Ascending aorta (tissue), 2 donors: ENCODE results near the gene DIAPH2. TPM values are rescaled to one million over a fixed set of nuclear protein-coding genes. Genes with fewer than 3 reads are reported as not detected.

Source experiments
- DNase-seq, 2 donors: peaks; one replicate each; pipeline ENCODE4 v3.0.0-alpha.2; 2019; ENCODE audit warnings: low spot score in 2 of 2
- H3K27ac ChIP-seq, 2 donors: fragments of 200-600 bp; sonication (generic); one replicate each; pipeline ENCODE4 v1.5.1; 2016 to 2017; ENCODE audit warnings: mild to moderate bottlenecking in 1 of 2
- H3K27me3 ChIP-seq: fragments of 200-600 bp; sonication (generic); one replicate; pipeline ENCODE4 v1.5.1; 2017
- H3K36me3 ChIP-seq, 2 donors: fragments of 200-600 bp; sonication (generic); one replicate each; pipeline ENCODE4 v1.5.1; 2016
- H3K4me1 ChIP-seq, 2 donors: fragments of 200-600 bp; sonication (generic); one replicate each; pipeline ENCODE4 v1.5.1; 2016 to 2017; ENCODE audit warnings: mild to moderate bottlenecking in 1 of 2
- H3K4me3 ChIP-seq, 2 donors: fragments of 200-600 bp; sonication (generic); one replicate each; pipeline ENCODE4 v1.5.1; 2016 to 2017; ENCODE audit warnings: mild to moderate bottlenecking in 1 of 2
- H3K9me3 ChIP-seq, 2 donors: fragments of 200-600 bp; sonication (generic); one replicate each; pipeline ENCODE4 v1.5.1; 2016
- intact Hi-C: fragments of 100-400 bp; cut with DNase I; formaldehyde crosslinking; loops from one replicate; pipeline ENCODE4 v1.15.1; 2023
- total RNA-seq: library from RNA; depleted of rRNA; stranded (reverse); fragments of >200 nt; gene quantifications from one replicate; pipeline ENCODE4 v1.1.0, GENCODE V29; 2016
- TF ChIP-seq, protein P1 (sequence below), 3 experiments: fragments of 200-600 bp in 2 of 3; fragments of 450-650 bp in 1 of 3; sonication (generic) in 2 of 3; IDR thresholded peaks; one replicate each; pipeline ENCODE4 v1.5.1; 2016 to 2019; ENCODE audit warnings: antibody characterized with exemption in 3 of 3, mild to moderate bottlenecking in 1 of 3, moderate library complexity in 1 of 3

The DIAPH2 gene
- total RNA-seq, 1 donor from 2014 or later, result 27.9 TPM

DNA sequence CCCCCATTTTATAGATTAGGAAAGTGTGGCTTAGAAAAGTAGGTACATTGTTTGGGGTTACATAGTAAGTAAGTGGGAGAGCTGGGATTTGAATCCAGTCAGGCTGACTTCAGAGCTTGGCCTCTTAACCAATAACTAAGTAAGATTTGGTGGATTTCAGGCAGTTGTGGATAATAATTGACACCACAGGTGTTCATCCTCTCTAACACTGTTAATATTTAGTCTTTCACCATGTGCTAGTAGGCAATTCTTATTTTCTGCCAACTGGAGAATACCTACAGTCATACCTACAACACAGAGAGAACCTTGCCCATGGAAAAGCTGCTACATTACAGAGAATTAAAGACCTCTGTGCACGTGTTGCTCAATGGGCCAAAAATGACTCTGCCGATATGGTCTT is 89.5 kb downstream of the DIAPH2 start:
- H3K27ac ChIP-seq, result no peak overlapping the region
- H3K4me3 ChIP-seq, result no peak overlapping the region
- no peaks in the 10 kb centered on the region for H3K4me1 ChIP-seq
- no peak for DNase-seq
- intact Hi-C loops, result no loop called here
- TF ChIP-seq, protein P1, sequence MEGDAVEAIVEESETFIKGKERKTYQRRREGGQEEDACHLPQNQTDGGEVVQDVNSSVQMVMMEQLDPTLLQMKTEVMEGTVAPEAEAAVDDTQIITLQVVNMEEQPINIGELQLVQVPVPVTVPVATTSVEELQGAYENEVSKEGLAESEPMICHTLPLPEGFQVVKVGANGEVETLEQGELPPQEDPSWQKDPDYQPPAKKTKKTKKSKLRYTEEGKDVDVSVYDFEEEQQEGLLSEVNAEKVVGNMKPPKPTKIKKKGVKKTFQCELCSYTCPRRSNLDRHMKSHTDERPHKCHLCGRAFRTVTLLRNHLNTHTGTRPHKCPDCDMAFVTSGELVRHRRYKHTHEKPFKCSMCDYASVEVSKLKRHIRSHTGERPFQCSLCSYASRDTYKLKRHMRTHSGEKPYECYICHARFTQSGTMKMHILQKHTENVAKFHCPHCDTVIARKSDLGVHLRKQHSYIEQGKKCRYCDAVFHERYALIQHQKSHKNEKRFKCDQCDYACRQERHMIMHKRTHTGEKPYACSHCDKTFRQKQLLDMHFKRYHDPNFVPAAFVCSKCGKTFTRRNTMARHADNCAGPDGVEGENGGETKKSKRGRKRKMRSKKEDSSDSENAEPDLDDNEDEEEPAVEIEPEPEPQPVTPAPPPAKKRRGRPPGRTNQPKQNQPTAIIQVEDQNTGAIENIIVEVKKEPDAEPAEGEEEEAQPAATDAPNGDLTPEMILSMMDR (IDR thresholded peaks at IDR 0.05), result no peak
- H3K27me3 ChIP-seq, result no peaks in the 10 kb centered on the region
- H3K36me3 ChIP-seq, result no peaks in the 10 kb centered on the region
- H3K9me3 ChIP-seq, result no peaks in the 10 kb centered on the region

DNA sequence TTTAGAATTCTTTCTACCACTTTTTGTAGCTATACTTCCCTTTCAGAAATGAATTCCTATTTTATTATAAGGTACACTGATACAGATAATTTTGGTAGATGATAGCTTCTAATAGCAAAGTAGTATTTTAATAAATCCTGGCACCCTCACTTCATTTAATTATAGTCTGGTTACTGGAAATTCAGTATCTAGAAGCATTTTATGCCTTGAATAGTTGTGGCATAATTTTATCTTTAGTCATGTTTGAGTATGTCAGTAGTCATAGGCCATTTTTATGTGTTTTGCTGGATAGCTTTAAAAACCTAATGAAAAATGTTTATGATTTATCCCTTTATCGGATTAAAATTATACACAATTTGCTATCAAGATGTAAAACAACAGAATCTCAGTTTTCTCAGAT is 92.3 kb downstream of the DIAPH2 start:
- H3K4me1 ChIP-seq, result no peaks in the 10 kb centered on the region
- TF ChIP-seq, protein P1 (IDR thresholded peaks at IDR 0.05), result no peak
- H3K36me3 ChIP-seq, result no peaks in the 10 kb centered on the region
- no peak for DNase-seq
- H3K4me3 ChIP-seq, result no peak overlapping the region
- no peaks in the 10 kb centered on the region for H3K9me3 ChIP-seq
- no peaks in the 10 kb centered on the region for H3K27me3 ChIP-seq
- no peak overlapping the region for H3K27ac ChIP-seq
- intact Hi-C loops, result no loop called here

DNA sequence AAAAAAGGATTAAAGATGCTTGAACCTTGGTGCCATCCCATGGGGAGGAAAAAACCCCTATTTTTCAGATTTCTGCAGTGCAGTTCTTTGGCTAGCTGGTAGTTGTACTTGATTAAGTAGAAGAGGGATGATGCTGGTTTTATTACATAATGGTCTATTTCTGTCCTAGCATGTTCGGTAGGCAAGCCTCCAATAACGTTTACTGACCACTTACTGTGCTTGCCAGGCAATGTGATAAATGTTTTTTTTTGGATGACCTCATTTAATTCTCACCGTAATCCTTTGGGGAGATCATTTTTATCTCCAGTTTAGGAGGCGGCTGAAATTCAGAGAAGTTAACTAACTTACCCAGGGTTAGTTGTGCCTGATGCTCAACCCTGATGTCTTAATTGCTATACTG is 106.9 kb downstream of the DIAPH2 start:
- TF ChIP-seq, protein P1 (IDR thresholded peaks at IDR 0.05), result no peak
- H3K9me3 ChIP-seq, result no peaks in the 10 kb centered on the region
- H3K4me3 ChIP-seq, result no peak overlapping the region
- H3K36me3 ChIP-seq, result no peaks in the 10 kb centered on the region
- intact Hi-C loops, result no loop called here
- no peaks in the 10 kb centered on the region for H3K4me1 ChIP-seq
- H3K27ac ChIP-seq, result no peak overlapping the region
- DNase-seq, result no peak
- no peaks in the 10 kb centered on the region for H3K27me3 ChIP-seq

DNA sequence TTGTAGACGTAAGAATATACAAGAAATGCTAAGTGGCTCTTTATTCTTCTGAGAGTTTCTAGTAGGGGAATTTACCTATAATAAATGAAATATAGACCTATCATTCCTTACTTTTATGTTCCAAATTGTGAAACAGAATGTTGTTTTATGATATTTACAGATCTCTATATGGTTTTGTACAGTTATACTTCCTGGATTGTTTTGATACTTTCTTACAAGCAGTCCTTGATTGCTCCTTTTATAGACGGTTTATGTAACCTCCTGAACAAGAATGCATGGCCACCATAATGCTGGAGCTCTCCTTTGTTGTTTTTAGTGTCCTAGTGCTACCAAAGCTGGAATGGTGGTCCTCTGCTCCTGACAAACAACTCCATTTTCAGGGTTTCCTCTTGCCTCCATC is 107.4 kb downstream of the DIAPH2 start:
- no peak overlapping the region for H3K27ac ChIP-seq
- TF ChIP-seq, protein P1 (IDR thresholded peaks at IDR 0.05), result no peak
- H3K9me3 ChIP-seq, result no peaks in the 10 kb centered on the region
- intact Hi-C loops, result no loop called here
- no peak for DNase-seq
- H3K36me3 ChIP-seq, result no peaks in the 10 kb centered on the region
- no peaks in the 10 kb centered on the region for H3K4me1 ChIP-seq
- no peaks in the 10 kb centered on the region for H3K27me3 ChIP-seq
- no peak overlapping the region for H3K4me3 ChIP-seq

DNA sequence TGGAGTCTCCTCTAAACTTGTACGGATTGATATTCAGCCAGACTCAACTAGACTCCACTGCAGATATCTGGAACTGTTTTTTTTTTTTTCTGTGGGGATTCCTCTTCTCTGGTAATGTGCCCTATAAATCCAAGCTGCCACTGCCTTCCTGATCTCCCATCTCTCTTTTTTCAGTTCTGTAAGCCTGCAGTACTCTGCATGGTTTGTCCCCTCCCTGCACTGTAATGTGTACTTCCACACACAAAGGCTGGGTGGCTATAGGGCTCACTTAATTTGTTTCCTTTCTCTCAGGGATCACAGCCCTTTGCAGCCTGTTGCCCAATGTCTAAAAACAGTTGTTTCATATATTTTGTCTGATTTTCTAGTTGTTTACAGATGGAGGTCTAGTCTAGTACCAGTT is 114.3 kb downstream of the DIAPH2 start:
- TF ChIP-seq, protein P1 (IDR thresholded peaks at IDR 0.05), result no peak
- Histone ChIP-seq H3K27ac (no peak overlapping the region), H3K9me3 (no peaks in the 10 kb centered on the region), H3K27me3 (no peaks in the 10 kb centered on the region), H3K36me3 (no peaks in the 10 kb centered on the region), H3K4me3 (no peak overlapping the region), H3K4me1 (no peaks in the 10 kb centered on the region)
- no peak for DNase-seq
- intact Hi-C loops, result no loop called here

DNA sequence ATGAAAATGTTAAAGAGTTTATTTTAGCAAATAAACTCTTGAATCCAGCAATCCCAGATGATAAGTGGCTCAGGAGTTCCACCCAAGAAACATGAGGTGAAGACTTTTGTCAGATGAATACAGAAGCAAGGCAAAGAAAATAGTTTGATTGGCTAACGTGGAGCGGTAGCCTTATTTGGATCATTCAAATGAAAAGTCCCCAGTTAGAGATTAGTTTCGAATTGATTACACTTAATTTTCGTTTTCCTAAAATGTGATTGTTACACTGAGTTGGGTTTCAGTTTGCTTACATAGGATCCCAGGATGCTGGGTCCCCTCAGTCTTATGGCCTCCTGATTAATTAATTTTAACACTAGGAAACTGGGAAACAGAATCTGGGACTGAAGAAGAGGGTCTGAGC is 122.7 kb downstream of the DIAPH2 start:
- H3K36me3 ChIP-seq, result no peaks in the 10 kb centered on the region
- no peak overlapping the region for H3K4me3 ChIP-seq
- no peaks in the 10 kb centered on the region for H3K9me3 ChIP-seq
- intact Hi-C loops, result no loop called here
- H3K27ac ChIP-seq, result no peak overlapping the region
- no peaks in the 10 kb centered on the region for H3K27me3 ChIP-seq
- TF ChIP-seq, protein P1 (IDR thresholded peaks at IDR 0.05), result no peak
- H3K4me1 ChIP-seq, result no peaks in the 10 kb centered on the region
- DNase-seq, result no peak
